GM18505 (cell line): ENCODE results near the gene MAGI3.

Source experiments
- ATAC-seq: cut with Tn5 transposase; IDR thresholded peaks from one replicate; pipeline ENCODE4 v1.9.1; 2021; ENCODE audit not compliant: unreplicated experiment
- POLR2A ChIP-seq: IDR thresholded peaks from 4 replicates; pipeline ENCODE4 v1.6.1; 2011; ENCODE audit warnings: borderline replicate concordance; ENCODE audit not compliant: insufficient read depth, insufficient read length; ENCODE audit errors: extremely low read depth

Gene MAGI3

DNA sequence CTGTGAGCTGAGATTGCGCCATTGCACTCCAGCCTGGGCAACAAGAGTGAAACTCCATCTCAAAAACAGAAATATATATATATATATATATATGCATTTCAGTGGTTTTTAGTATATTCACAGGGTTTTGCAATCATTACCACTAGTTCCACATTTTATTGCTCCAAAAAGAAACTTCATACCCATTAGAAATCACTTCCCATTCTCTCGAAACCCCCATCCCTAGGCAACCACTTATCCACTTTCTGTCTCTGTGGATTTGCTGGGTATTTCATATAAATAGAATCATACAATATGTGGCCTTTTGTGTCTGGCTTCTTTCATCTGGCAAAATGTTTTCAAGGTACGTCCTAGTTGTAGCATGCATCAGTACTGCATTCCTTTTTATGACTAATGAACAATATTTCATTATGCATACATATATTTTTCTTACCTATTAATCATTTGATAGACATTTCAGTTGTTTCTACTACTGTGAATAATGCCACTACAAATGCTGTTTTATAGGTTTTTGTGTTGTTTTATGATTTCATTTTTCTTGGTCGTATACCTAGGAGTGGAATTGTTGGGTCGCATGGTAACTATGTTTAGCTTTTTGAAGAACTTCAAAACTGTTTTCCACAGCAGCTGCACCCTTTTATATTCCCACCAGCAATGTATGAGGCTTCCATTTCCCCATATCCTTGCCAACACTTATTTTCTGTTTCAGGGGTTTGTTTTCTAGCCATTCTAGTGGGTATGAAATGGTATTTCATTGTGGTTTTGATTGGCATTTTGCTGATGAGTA is 273.0 kb downstream of the MAGI3 start:
- ATAC-seq = no peak

GRCh38 chr1:113665071-113665470 is 274.8 kb downstream of the MAGI3 start:
- ATAC-seq = no peak
- no peak for TF ChIP-seq POLR2A

More for the DNA sequence above, 273.0 kb downstream of the MAGI3 start:
- no peak for TF ChIP-seq POLR2A

DNA sequence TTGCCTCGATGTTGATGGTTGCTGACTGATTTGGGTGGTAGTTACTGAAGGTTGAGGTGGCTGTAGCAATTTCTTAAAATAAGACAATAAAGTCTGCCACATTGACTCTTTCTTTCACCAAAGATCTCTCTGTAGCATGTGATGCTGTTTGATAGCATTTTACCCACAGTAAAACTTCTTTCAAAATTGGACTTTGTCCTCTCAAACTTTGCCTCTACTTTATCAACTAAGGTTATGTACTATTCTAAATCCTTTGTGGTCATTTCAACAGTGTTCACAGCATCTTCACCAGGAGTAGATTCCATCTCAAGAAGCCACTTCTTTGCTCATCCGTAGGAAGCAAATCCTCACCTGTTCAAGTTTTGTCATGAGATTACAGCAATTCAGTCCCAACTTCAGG is 275.8 kb downstream of the MAGI3 start:
- TF ChIP-seq POLR2A = no peak
- no peak for ATAC-seq

DNA sequence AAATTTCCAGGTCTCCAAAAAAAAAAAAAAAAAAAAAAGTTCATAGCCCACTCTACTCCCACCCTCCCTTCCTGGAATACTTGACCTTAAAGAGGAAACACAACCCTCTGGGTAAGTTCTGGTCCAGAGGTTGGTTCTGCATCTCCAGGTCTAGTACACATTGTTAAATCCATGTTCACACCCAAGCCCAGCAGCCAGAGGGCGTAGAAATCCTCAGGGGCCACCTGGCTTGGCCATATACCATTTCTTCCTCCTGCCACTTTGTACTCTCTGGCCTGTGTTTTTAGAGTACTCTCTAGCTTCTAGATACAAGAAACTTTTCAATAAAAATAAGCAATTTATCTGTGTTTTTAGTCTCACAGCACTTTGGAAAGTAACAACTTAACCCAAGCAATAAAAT is 279.7 kb downstream of the MAGI3 start:
- ATAC-seq = no peak
- TF ChIP-seq POLR2A = no peak

DNA sequence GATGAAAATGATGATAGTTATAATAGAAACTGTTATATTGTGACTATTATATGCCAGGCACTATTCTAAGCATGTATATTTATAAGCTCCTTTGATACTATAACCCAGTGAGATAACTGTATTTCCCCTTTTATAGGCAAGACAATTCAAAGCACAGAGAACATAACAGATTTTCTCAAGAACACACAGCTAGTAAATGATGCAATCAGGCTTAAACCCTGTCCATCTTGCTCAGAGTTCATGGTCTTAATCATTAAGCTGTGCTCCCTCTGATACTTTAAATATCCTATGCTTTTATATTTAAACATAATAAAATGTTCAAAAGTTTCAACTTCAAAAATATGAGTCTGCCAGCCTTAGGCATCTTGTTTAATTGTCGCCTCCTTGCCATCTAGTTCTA is 280.3 kb downstream of the MAGI3 start:
- ATAC-seq = no peak
- TF ChIP-seq POLR2A = no peak

DNA sequence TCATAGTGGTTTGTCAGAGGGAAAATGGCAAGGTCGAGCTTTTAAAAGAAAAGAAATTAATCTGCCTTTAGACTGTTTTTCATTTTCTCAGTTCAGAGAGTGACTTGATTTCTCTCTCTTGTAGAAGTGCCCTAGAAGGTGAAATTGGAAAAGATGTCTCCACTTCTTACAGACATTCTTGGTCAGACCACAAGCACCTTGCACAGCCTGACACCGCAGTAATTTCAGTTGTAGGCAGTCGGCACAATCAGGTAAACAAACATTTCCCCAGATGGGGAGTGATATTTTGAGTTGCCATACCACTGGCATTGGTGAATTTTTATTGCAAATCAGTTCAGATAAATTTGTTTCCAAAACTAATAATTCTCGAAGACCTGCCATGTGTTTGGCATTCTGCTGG is 282.2 kb downstream of the MAGI3 start:
- ATAC-seq = no peak
- no peak for TF ChIP-seq POLR2A

- ATAC-seq = no peak
Observed at GRCh38 chr1:113674591-113674990, 284.3 kb downstream of the MAGI3 start.

DNA sequence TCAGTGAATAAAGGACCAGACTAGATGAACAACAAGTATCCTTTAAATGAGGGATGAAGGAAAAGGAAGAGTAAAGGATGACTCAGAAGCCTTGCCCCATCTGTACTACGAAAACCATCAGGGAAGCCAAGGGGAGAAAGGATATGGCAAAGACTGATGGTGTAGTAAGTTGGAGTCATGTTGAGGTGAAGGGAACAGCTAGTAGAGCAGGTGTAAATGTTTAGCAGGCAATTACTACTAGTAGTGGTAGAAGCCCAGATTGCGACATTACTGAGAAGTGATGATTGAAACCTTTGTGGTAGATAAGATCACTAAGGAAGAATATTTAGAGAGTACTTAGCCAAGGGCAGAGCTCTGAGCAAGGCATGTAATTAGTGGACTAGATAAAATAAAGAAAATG is 285.0 kb downstream of the MAGI3 start:
- no peak for TF ChIP-seq POLR2A
- ATAC-seq = no peak

More at GRCh38 chr1:113674591-113674990, 284.3 kb downstream of the MAGI3 start:
- no peak for TF ChIP-seq POLR2A

DNA sequence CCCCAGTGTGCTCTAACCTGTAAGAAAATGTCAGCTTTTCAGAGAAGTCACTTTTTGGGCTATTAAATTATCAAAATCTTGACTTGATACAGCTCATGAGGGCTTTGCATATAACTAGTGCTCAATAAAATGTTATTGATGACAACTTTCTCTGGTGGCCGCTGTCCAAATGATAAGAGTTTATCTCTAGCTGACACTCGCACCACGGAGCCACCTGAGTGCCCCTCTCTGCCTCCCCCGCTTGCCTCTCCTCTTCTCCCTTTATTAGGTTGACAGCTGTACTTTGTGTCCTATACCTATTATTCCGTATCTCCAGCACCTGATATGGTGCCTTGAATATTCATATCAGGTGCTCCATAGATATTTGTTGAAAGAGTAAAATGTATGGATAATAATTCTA is 286.2 kb downstream of the MAGI3 start:
- ATAC-seq = no peak
- no peak for TF ChIP-seq POLR2A

- TF ChIP-seq POLR2A = no peak
- no peak for ATAC-seq
Observed at GRCh38 chr1:113677250-113678158, 287.2 kb downstream of the MAGI3 start.

GRCh38 chr1:113678159-113678469 is 287.8 kb downstream of the MAGI3 start:
- TF ChIP-seq POLR2A = no peak
- ATAC-seq = no peak

GRCh38 chr1:113681596-113682337 is 291.5 kb downstream of the MAGI3 start:
- ATAC-seq = no peak
- TF ChIP-seq POLR2A = no peak
